Osteoblast (primary cell): ENCODE measurements around the gene KAT6B. TPM values are rescaled to one million over a fixed set of nuclear protein-coding genes. Genes with fewer than 3 reads are reported as not detected.

Experiments used
- DNase-seq: peaks from one replicate; pipeline ENCODE4 v3.0.0; 2011; ENCODE audit warnings: low spot score, mixed read lengths; ENCODE audit not compliant: insufficient read length; ENCODE audit errors: missing footprints
- H2AFZ ChIP-seq: 2 replicates; pipeline ENCODE4 v1.6.0; 2011; ENCODE audit warnings: mild to moderate bottlenecking, low read length
- H3K27ac ChIP-seq: 2 replicates; pipeline ENCODE4 v1.5.1; 2011; ENCODE audit warnings: mild to moderate bottlenecking, low read depth, low read length, moderate library complexity
- H3K27me3 ChIP-seq: 2 replicates; pipeline ENCODE4 v1.6.0; 2012; ENCODE audit warnings: mild to moderate bottlenecking, control low read depth, inconsistent platforms, low read length, moderate library complexity; ENCODE audit not compliant: insufficient read depth
- H3K36me3 ChIP-seq: 2 replicates; pipeline ENCODE4 v1.5.1; 2011; ENCODE audit warnings: mild to moderate bottlenecking, low read length, control low read depth, moderate library complexity; ENCODE audit not compliant: insufficient read depth
- H3K4me1 ChIP-seq: 2 replicates; pipeline ENCODE4 v1.5.1; 2011; ENCODE audit warnings: mild to moderate bottlenecking, low read length, control low read depth, moderate library complexity; ENCODE audit not compliant: insufficient read depth
- H3K4me2 ChIP-seq: 2 replicates; pipeline ENCODE4 v1.6.0; 2011; ENCODE audit warnings: mild to moderate bottlenecking, low read length; ENCODE audit not compliant: insufficient read depth
- H3K4me3 ChIP-seq: fragments of 200-600 bp; sonication (generic); 3 replicates; pipeline ENCODE4 v1.5.1; 2012; ENCODE audit warnings: mild to moderate bottlenecking, low read length, inconsistent platforms; ENCODE audit not compliant: insufficient read depth
- H3K79me2 ChIP-seq: 2 replicates; pipeline ENCODE4 v1.6.0; 2012; ENCODE audit warnings: mild to moderate bottlenecking, low read length, control low read depth, inconsistent platforms; ENCODE audit not compliant: insufficient read depth
- H3K9me3 ChIP-seq: 2 replicates; pipeline ENCODE4 v1.5.1; 2011; ENCODE audit warnings: low read depth, low read length, control low read depth
- H4K20me1 ChIP-seq: 2 replicates; pipeline ENCODE4 v1.6.0; 2012; ENCODE audit warnings: mild to moderate bottlenecking, low read length, control low read depth; ENCODE audit not compliant: insufficient read depth
- CTCF ChIP-seq: IDR thresholded peaks from 2 replicates; pipeline ENCODE4 v1.5.1; 2011; ENCODE audit warnings: mild to moderate bottlenecking, low read depth, low read length, moderate library complexity; ENCODE audit errors: extremely low read depth
- total RNA-seq: library from RNA; depleted of rRNA; stranded (reverse); fragments of >200 nt; gene quantifications from 2 replicates; pipeline ENCODE4 v1.2.3, GENCODE V29; 2012

The KAT6B gene
- total RNA-seq, 1 donor: 24.6 TPM

DNA sequence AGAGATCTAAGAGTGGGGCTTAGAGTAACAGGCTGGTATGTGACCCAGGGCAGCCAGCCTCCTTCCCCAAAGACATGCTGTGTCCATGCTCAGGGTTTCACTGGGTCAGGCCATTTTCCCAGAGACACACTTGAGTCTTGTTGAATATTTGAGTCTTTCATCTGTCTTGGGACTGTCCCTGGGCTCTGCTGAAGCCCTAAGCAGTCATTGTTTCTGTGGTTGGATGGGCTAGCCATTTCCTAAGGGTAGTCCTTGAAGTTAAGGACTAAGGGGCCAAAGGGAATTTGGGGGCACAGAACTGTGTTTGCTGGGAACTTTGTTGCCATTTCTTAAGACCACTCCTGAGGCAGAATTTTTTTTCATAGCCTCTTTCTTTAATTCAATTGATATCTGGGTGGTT lies 186.6 kb downstream of the KAT6B start:
- no peak for TF ChIP-seq CTCF
- Histone ChIP-seq H3K4me1 (no peaks in the 10 kb centered on the region), H3K79me2 (no peaks in the 10 kb centered on the region), H3K27me3 (no peaks in the 10 kb centered on the region), H3K36me3 (peaks cover 4% of the 10 kb centered on the region), H3K27ac (no peak overlapping the region), H3K4me2 (no peak overlapping the region), H3K9me3 (no peaks in the 10 kb centered on the region), H2AFZ (no peak overlapping the region), H4K20me1 (no peaks in the 10 kb centered on the region), H3K4me3 (no peak overlapping the region)
- DNase-seq: no peak

GRCh38 chr10:75013522-75013921 lies 187.1 kb downstream of the KAT6B start:
- Histone ChIP-seq H3K27me3 (no peaks in the 10 kb centered on the region), H3K9me3 (no peaks in the 10 kb centered on the region), H3K4me3 (no peak overlapping the region), H3K79me2 (no peaks in the 10 kb centered on the region), H3K4me2 (peak overlapping the region; percentile 14), H2AFZ (no peak overlapping the region), H4K20me1 (no peaks in the 10 kb centered on the region), H3K27ac (no peak overlapping the region), H3K4me1 (no peaks in the 10 kb centered on the region), H3K36me3 (peaks cover 4% of the 10 kb centered on the region)
- DNase-seq: no peak
- TF ChIP-seq CTCF: no peak

DNA sequence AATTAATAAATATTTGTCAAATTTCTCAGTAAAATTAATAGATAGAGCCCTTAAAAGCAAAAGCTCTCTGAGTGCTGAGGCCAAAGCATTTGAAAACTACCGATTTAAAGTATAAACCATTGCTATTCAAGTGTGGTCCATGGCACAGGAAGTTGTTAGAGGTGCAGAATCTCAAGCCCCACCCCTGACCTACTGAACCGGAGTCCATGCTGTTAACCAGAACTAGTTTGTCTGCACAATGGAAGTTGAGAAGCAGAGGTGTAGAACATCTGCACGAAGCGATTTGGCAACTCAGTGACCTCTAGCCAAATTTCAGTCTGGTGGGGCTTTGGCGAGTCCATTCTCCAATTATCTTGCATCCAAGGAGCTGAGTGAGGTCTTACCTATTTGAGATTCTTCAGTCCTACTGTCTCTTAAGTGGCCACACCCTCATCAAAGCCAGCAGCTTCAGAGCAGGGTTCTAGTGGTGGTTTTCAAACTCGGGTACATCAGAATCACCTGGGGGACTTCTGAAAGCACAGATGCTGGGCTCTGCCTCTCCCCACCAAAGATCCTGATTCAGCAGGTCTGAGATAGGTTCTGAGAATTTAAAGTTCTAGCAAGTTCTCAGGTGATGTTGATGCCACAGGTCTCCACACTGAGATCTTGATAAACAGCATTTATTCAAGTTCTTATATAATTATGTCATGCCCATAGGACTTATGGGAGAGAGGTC lies 188.3 kb downstream of the KAT6B start:
- Histone ChIP-seq H4K20me1 (peaks cover under 1% of the 10 kb centered on the region), H3K27me3 (no peaks in the 10 kb centered on the region), H2AFZ (no peak overlapping the region), H3K4me2 (no peak overlapping the region), H3K79me2 (no peaks in the 10 kb centered on the region), H3K4me1 (no peaks in the 10 kb centered on the region), H3K27ac (no peak overlapping the region), H3K9me3 (no peaks in the 10 kb centered on the region), H3K4me3 (no peak overlapping the region), H3K36me3 (peaks cover 4% of the 10 kb centered on the region)
- no peak for TF ChIP-seq CTCF
- no peak for DNase-seq

DNA sequence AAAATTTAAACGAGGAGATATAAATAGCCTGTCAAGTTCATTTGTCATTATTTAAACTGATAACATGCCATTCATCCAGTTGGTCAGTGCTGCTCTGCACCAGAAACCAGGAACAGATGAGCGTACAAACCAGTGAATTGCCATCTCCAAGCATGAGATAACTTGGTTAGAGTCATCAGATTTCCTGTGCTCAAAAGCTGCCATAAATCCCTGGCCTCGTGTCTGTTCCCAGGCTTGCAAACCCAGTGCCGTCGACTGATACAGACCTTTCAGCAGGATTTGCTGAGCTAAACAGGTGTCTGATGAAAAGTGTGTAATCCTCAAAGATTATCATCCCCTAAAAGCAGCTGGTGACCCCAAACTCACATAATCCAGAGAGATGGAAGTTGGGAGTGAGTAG lies 189.0 kb downstream of the KAT6B start:
- H3K4me2 ChIP-seq: no peak overlapping the region
- H3K79me2 ChIP-seq: no peaks in the 10 kb centered on the region
- H3K27me3 ChIP-seq: no peaks in the 10 kb centered on the region
- peaks cover 3% of the 10 kb centered on the region for H4K20me1 ChIP-seq
- H3K4me1 ChIP-seq: no peaks in the 10 kb centered on the region
- H3K27ac ChIP-seq: no peak overlapping the region
- H3K4me3 ChIP-seq: no peak overlapping the region
- no peak for TF ChIP-seq CTCF
- no peak overlapping the region for H2AFZ ChIP-seq
- H3K9me3 ChIP-seq: no peaks in the 10 kb centered on the region
- H3K36me3 ChIP-seq: peaks cover 4% of the 10 kb centered on the region
- DNase-seq: no peak
